ENCODE data around the gene GATAD2B.
"Not testable (repeated sequence)": the region's sequence is repeated elsewhere in the genome, so short reads cannot be mapped to it uniquely, and the experiment has no call there.

GATAD2B gene

GRCh38 chr1:153795934-153796785, 126.6 kb downstream of the GATAD2B start:
- DNase-seq (ENCODE audit: low spot score): no peak

- DNase-seq (ENCODE audit: low spot score): no peak
Measured at GRCh38 chr1:153795330-153795837, 127.4 kb downstream of the GATAD2B start.

DNA sequence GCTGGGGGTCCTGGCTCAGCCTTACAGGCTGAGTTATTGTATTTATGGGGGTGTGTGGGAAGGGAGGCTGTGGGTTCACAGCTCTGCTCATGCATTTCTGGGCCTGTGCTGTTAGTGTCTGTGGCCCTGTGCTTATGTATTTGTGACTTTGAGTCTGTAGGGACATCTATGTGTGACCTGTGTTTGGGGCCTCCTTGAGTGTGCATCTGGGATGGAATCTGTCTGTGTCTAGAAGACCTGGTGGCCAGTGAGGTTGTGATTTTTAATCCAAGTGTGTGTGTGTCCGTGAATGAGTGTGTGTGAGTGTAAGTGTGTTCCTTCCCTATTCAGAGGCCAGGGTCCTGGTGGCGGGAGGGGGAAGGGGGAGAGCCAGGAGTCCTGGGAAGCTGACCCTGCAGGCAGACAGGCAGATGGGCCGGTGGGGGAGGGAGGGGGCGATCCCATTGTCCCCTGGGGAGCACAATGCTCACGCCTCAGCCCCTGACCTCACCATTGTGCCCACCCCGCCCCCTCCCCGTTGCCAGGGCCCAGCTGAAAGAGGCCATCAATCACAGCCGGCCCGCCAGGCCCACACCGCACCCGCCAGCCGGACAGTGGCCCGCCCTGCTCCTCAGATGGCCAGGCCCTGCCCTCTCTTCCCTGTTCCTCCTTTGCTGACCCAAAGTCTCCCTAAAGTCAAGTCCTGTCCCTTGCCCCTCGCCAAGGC, 128.0 kb downstream of the GATAD2B start:
- no peak for DNase-seq (ENCODE audit: low spot score)

GRCh38 chr1:153793973-153794615, 128.7 kb downstream of the GATAD2B start:
- no peak for DNase-seq (ENCODE audit: low spot score)

GRCh38 chr1:153793261-153793972, 129.4 kb downstream of the GATAD2B start:
- DNase-seq (ENCODE audit: low spot score): no peak

DNA sequence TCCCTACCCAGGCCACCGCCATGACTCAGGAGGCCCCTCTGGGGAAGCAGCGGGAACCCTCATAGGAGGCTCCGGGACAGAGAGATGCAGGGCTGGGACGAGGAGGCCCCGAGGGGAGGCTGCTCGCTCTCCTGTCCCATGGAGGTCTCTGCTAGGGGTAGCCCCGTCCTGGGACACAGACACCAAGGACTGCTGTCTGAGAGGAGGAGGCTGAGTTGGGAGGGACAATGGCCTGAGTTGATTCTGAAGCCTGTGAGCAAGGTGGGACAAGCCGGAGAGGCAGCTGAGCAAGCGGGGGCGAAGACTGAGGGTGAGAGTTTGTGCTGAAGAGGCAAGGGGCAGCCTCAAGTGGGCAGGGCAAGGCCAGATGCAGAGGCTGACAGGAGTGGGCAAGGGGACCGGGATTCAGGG, 130.1 kb downstream of the GATAD2B start:
- DNase-seq (ENCODE audit: low spot score): no peak

GRCh38 chr1:153791648-153792253, 131.0 kb downstream of the GATAD2B start:
- DNase-seq (ENCODE audit: low spot score): no peak

DNA sequence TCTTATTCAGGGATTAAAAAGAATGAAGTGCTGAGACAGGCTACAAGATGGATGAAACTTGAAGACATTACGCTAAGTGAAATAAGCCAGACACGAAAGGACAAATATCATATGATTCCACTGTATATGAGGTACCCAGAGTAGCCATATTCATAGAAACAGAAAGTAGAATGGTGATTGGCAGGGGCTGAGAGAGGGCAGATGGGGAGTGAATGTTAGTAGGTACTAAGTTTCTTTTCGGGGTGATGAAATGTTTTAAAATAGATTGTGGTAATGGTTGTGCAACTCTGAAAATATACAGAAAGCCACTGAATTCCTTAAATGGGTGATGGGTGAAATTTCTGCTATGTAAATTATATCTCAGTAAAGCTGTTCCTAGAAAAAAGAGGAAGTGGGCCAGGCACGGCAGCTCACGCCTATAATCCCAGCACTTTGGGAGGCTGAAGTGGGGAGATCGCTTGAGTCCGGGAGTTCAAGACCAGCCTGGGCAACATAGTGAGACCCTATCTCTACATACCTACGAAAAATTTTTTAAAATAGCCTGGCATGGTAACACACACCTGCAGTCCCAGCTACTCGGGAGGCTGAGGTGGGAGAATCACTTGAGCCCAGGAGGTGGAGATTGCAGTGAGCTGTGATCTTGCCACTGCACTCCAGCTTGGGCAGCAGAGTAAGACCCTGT, 131.7 kb downstream of the GATAD2B start:
- peak; percentile 57 for DNase-seq (ENCODE audit: low spot score)

GRCh38 chr1:153790313-153790965, 132.3 kb downstream of the GATAD2B start:
- DNase-seq (ENCODE audit: low spot score): peak; percentile 88

DNA sequence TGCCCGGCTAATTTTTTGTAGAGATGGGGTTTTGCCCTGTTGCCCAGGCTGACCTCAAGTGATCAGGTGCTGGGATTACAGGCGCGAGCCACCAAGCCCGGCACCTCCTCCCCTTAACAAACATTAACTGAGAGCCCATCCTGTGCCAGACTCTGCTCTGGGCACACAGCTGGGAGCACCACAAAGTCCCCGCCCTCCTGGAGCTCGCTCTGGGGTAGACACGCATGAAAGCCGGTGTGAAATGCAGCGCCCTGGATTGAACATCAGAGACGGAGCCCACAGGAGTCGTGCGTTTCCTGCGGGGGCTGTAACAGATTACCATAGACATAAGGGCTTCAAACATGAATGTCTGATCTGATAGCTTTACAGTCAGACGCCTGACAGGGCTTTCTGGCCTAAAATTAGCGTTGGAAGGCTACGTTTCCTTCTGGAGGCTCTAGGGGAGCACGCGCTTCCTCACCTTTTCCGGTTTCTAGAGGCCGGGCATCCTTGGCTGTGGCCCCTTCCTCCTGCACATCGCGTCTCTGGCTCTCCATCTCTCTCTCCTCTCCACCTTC, 133.2 kb downstream of the GATAD2B start:
- no peak for DNase-seq (ENCODE audit: low spot score)

- DNase-seq (ENCODE audit: low spot score): no peak
Measured at GRCh38 chr1:153786038-153786790, 136.6 kb downstream of the GATAD2B start.

GRCh38 chr1:153783233-153784190, 139.3 kb downstream of the GATAD2B start:
- DNase-seq (ENCODE audit: low spot score): peak; percentile 90

- DNase-seq (ENCODE audit: low spot score): not testable (repeated sequence)
Measured at GRCh38 chr1:153782648-153783047, 140.1 kb downstream of the GATAD2B start.

- DNase-seq (ENCODE audit: low spot score): no peak
Measured at GRCh38 chr1:153780551-153780950, 142.2 kb downstream of the GATAD2B start.

- no peak for DNase-seq (ENCODE audit: low spot score)
Measured at GRCh38 chr1:153779781-153780541, 142.8 kb downstream of the GATAD2B start.

GRCh38 chr1:153778824-153779519, 143.8 kb downstream of the GATAD2B start:
- no peak for DNase-seq (ENCODE audit: low spot score)
